MCF 10A (cell line): ENCODE results near the gene GAS7. TPM values are rescaled to one million over a fixed set of nuclear protein-coding genes. Genes with fewer than 3 reads are reported as not detected.

Experiments
- BruUV-seq: library from RNA; stranded (reverse); fragments of 400-500 nt; replicated peaks from 2 replicates; lab custom pipeline; 2021; lab: Mats Ljungman, UMichigan
- CTCF ChIA-PET: fragments of 300-600 bp; sonication (Branson Sonifier 250); formaldehyde crosslinking; extraction: SDS; loops from one replicate; lab custom pipeline; 2021; ENCODE audit warnings: antibody characterized with exemption, inconsistent platforms; lab: Yijun Ruan, JAX
- POLR2A ChIA-PET: fragments of 300-600, 350-650 bp; sonication (Branson Sonifier 250); formaldehyde crosslinking; extraction: SDS; loops from one replicate; lab custom pipeline; 2020; ENCODE audit warnings: antibody characterized with exemption, inconsistent platforms; lab: Yijun Ruan, JAX
- DNase-seq: peaks from one replicate; pipeline ENCODE4 v3.0.0-alpha.2; 2018; ENCODE audit not compliant: unreplicated experiment
- H3K27ac Mint-ChIP-seq: one replicate; pipeline ENCODE4 v1.8.0; 2022; ENCODE audit warnings: mild to moderate bottlenecking, low read depth, mixed read lengths; ENCODE audit not compliant: unreplicated experiment
- H3K27me3 Mint-ChIP-seq: one replicate; pipeline ENCODE4 v1.8.0; 2022; ENCODE audit warnings: mixed read lengths; ENCODE audit not compliant: insufficient read depth, unreplicated experiment
- H3K36me3 Mint-ChIP-seq: one replicate; pipeline ENCODE4 v1.8.0; 2022; ENCODE audit warnings: mild to moderate bottlenecking, moderate library complexity, mixed read lengths; ENCODE audit not compliant: insufficient read depth, unreplicated experiment
- H3K4me1 Mint-ChIP-seq: one replicate; pipeline ENCODE4 v1.8.0; 2022; ENCODE audit warnings: mixed read lengths; ENCODE audit not compliant: insufficient read depth, unreplicated experiment
- H3K4me3 Mint-ChIP-seq: one replicate; pipeline ENCODE4 v1.8.0; 2022; ENCODE audit warnings: mild to moderate bottlenecking, moderate library complexity, mixed read lengths; ENCODE audit not compliant: unreplicated experiment
- H3K9me3 Mint-ChIP-seq: one replicate; pipeline ENCODE4 v1.8.0; 2022; ENCODE audit warnings: mixed read lengths; ENCODE audit not compliant: unreplicated experiment
- intact Hi-C: fragments of 100-400 bp; cut with micrococcal nuclease; formaldehyde crosslinking; loops from 2 replicates; pipeline ENCODE4 v1.14.1; 2022
- total RNA-seq: library from RNA; stranded (reverse); gene quantifications from 2 replicates; pipeline ENCODE4 v1.2.3, GENCODE V29; 2022
- TF ChIP-seq, protein P1 (sequence below): fragments of 200-600 bp; IDR thresholded peaks from one replicate; pipeline ENCODE4 v1.8.0; 2022; ENCODE audit warnings: antibody characterized with exemption, mild to moderate bottlenecking; ENCODE audit not compliant: unreplicated experiment

The GAS7 gene
- total RNA-seq, 1 experiment from 2014 or later = not detected

- Mint-ChIP-seq H3K27me3 (no peaks in the 10 kb centered on the region), H3K4me1 (no peaks in the 10 kb centered on the region), H3K27ac (no peak overlapping the region), H3K36me3 (no peaks in the 10 kb centered on the region), H3K4me3 (no peak overlapping the region), H3K9me3 (no peaks in the 10 kb centered on the region)
- POLR2A ChIA-PET = no interaction called here
- no TSS peak for BruUV-seq
- intact Hi-C loops = no loop called here
- CTCF ChIA-PET = no interaction called here
- no peak for DNase-seq
- TF ChIP-seq, protein P1, sequence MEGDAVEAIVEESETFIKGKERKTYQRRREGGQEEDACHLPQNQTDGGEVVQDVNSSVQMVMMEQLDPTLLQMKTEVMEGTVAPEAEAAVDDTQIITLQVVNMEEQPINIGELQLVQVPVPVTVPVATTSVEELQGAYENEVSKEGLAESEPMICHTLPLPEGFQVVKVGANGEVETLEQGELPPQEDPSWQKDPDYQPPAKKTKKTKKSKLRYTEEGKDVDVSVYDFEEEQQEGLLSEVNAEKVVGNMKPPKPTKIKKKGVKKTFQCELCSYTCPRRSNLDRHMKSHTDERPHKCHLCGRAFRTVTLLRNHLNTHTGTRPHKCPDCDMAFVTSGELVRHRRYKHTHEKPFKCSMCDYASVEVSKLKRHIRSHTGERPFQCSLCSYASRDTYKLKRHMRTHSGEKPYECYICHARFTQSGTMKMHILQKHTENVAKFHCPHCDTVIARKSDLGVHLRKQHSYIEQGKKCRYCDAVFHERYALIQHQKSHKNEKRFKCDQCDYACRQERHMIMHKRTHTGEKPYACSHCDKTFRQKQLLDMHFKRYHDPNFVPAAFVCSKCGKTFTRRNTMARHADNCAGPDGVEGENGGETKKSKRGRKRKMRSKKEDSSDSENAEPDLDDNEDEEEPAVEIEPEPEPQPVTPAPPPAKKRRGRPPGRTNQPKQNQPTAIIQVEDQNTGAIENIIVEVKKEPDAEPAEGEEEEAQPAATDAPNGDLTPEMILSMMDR = no peak
These were observed 20.4 kb downstream of the GAS7 start for GRCh38 chr17:10177913-10178505.

GRCh38 chr17:10177131-10177912 lies 21.1 kb downstream of the GAS7 start:
- TF ChIP-seq, protein P1 = no peak
- BruUV-seq = no TSS peak
- ChIA-PET POLR2A (no interaction called here), CTCF (interaction anchor here (0.8 kb wide), 1 partner anchor 49 kb away, joined by 3 read pairs; no protein-coding TSS in a partner anchor)
- Mint-ChIP-seq H3K4me3 (no peak overlapping the region), H3K4me1 (peaks cover 2% of the 10 kb centered on the region), H3K27me3 (no peaks in the 10 kb centered on the region), H3K36me3 (peaks cover 1% of the 10 kb centered on the region), H3K9me3 (peaks cover 4% of the 10 kb centered on the region), H3K27ac (no peak overlapping the region)
- intact Hi-C loops = no loop called here
- DNase-seq = no peak

DNA sequence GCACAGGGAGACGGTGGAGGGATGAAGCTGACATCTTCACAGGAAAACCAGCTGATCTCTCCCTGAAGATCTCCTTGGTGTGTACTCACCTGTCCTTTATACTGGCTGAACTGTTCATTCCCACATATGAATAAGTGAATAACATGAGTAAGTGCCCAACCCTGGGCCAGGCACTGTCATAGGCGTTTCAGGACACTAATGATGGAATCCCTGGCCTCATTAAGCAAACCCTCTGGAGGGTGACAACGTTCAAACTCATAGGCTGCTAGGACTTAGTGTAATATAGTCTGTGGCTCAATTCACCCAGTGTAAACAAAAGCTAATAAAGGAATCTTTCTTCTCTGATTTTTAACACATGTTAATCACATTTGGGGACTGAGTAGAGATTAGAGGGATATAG lies 24.5 kb downstream of the GAS7 start:
- no TSS peak for BruUV-seq
- DNase-seq = no peak
- Mint-ChIP-seq H3K27me3 (no peaks in the 10 kb centered on the region), H3K36me3 (peaks cover 7% of the 10 kb centered on the region), H3K27ac (no peak overlapping the region), H3K9me3 (peaks cover 24% of the 10 kb centered on the region), H3K4me1 (peaks cover 5% of the 10 kb centered on the region), H3K4me3 (no peak overlapping the region)
- ChIA-PET POLR2A (no interaction called here), CTCF (no interaction called here)
- TF ChIP-seq, protein P1 = no peak
- intact Hi-C loops = no loop called here

- DNase-seq = no peak
- H3K27me3 Mint-ChIP-seq = no peaks in the 10 kb centered on the region
- ChIA-PET CTCF (no interaction called here), POLR2A (no interaction called here)
- peaks cover 24% of the 10 kb centered on the region for H3K9me3 Mint-ChIP-seq
- TF ChIP-seq, protein P1 = no peak
- no peak overlapping the region for H3K27ac Mint-ChIP-seq
- H3K4me3 Mint-ChIP-seq = no peak overlapping the region
- H3K36me3 Mint-ChIP-seq = peaks cover 7% of the 10 kb centered on the region
- intact Hi-C loops = no loop called here
- no TSS peak for BruUV-seq
- peaks cover 5% of the 10 kb centered on the region for H3K4me1 Mint-ChIP-seq
These were observed 25.6 kb downstream of the GAS7 start for GRCh38 chr17:10172778-10173177.
